ENCODE measurements around the gene TLR5. TPM values are rescaled to one million over a fixed set of nuclear protein-coding genes. Genes with fewer than 3 reads are reported as not detected.
A peak's percentile ranks its signal among the peaks of the same experiment; 100 is the strongest.

The TLR5 gene
- total and polyA plus RNA-seq, 2 donors (not counting 1 experiment from before 2014, with no cell fraction given), result 0.17 to 0.19 TPM

DNA sequence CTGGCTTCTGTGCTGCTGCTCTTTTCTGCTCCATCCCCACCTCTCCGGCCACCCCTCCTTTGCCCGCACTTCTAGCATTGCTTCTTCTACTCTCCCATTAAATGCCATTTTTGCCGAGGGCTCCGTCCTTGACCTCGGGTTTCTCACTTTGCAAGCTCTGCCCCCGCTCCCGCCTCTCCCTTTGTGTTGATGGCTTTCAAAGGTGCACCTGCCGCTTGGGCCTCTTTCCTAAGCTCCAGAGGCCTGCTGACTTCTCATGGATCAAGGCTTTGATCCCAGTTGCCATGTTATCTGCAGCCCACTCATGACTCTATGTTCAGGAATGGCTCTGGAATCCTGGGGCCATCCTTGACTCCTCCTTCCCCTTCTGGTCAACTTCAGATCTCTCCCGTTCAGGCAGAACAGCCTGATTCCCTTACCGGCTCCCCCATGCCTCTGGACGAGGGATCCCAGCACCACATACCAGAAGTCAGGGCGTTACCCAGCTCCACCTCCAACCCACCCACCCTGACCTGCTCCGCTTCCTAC lies 54.3 kb downstream of the TLR5 start:
- no peak overlapping the region for H3K27ac ChIP-seq (ENCODE audit: insufficient read depth, low read length)
- H3K9ac ChIP-seq (ENCODE audit: insufficient read depth, low read length), result no peak overlapping the region
- peak in 1 of 2 donors; percentile 8 for DNase-seq (ENCODE audit: low read depth in 2 of 2)
- TF ChIP-seq, protein P1, sequence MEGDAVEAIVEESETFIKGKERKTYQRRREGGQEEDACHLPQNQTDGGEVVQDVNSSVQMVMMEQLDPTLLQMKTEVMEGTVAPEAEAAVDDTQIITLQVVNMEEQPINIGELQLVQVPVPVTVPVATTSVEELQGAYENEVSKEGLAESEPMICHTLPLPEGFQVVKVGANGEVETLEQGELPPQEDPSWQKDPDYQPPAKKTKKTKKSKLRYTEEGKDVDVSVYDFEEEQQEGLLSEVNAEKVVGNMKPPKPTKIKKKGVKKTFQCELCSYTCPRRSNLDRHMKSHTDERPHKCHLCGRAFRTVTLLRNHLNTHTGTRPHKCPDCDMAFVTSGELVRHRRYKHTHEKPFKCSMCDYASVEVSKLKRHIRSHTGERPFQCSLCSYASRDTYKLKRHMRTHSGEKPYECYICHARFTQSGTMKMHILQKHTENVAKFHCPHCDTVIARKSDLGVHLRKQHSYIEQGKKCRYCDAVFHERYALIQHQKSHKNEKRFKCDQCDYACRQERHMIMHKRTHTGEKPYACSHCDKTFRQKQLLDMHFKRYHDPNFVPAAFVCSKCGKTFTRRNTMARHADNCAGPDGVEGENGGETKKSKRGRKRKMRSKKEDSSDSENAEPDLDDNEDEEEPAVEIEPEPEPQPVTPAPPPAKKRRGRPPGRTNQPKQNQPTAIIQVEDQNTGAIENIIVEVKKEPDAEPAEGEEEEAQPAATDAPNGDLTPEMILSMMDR (conservative IDR thresholded peaks at IDR 0.05 in 1 of 2, IDR thresholded peaks at IDR 0.05 in 1 of 2; ENCODE audit: low read depth in 1 of 2, low read length in 2 of 2), result no peak
- TF ChIP-seq EZH2 (IDR thresholded peaks at IDR 0.05; ENCODE audit: low read length, missing control alignments), result no peak
- H3K4me2 ChIP-seq (ENCODE audit: extremely low read depth, insufficient read depth, low read length), result no peak overlapping the region
- no peak overlapping the region for H2AFZ ChIP-seq (ENCODE audit: low read length)
- no peaks in the 10 kb centered on the region for H3K79me2 ChIP-seq (ENCODE audit: control insufficient read depth, insufficient read depth, low read length)
- H3K4me1 ChIP-seq (ENCODE audit: control insufficient read depth, extremely low read depth, insufficient read depth, low read length), result no peaks in the 10 kb centered on the region
- no peaks in the 10 kb centered on the region for H4K20me1 ChIP-seq (ENCODE audit: control insufficient read depth, extremely low read depth, insufficient read depth, low read length)
- H3K4me3 ChIP-seq (replicated peaks in 1 of 4; ENCODE audit: control extremely low read depth in 1 of 4, insufficient read depth in 1 of 4, low read depth in 3 of 4, low read length in 4 of 4), result no peak overlapping the region
- no peaks in the 10 kb centered on the region for H3K36me3 ChIP-seq (ENCODE audit: control insufficient read depth, insufficient read depth, low read length)
- peaks cover 7% of the 10 kb centered on the region for H3K27me3 ChIP-seq (ENCODE audit: control insufficient read depth, insufficient read depth, low read length)
- H3K9me3 ChIP-seq (ENCODE audit: control insufficient read depth, insufficient read depth, low read depth, low read length), result no peaks in the 10 kb centered on the region

DNA sequence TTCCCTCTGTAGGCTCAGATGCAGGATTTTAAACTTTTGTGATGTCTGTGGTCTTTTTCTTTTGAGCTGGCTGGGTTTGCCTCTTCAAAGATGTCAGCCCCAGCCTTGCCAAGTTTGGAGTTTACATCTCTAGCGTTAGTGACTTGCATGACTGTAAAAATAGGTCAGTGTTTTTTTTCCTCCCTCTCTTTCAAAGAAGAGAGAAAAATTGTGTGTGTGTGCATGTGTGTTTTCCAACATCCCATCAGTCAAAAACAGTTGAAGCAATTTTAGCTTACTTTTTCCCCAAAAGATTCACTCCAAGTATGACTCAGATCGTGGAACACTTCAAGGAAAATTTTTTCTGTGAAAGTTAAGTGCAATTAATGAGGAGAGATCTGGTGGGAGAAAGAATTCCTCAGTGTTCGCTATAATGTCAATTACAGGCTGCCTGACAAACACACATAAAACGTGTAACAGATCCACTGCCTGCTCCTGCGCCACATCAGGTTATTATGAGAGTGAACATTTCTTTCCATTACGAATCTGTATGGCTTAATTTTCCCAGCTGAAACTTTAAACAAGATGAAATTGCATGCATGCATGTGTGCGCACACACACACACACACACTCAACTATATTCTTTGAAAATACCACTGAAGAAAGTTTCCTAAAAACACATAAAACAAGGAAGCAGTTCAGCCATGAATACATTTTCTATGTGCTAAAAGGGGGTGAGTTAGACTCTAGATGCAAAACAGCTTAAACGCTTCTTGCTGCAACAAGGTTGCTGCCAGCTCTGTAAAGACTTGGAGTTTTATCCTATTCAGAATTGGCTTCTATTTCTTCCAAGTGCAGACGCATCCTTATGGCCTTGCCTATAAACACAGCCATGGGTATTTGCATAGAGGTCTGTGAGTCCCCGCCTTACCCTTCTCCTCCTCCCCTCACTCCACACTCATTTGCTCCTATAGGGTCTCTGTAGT lies 55.5 kb downstream of the TLR5 start:
- Histone ChIP-seq H3K4me1 (ENCODE audit: control insufficient read depth, extremely low read depth, insufficient read depth, low read length) (no peaks in the 10 kb centered on the region), H2AFZ (ENCODE audit: low read length) (no peak overlapping the region), H3K4me2 (ENCODE audit: extremely low read depth, insufficient read depth, low read length) (no peak overlapping the region), H3K27ac (ENCODE audit: insufficient read depth, low read length) (no peak overlapping the region), H4K20me1 (ENCODE audit: control insufficient read depth, extremely low read depth, insufficient read depth, low read length) (no peaks in the 10 kb centered on the region), H3K4me3 (replicated peaks in 1 of 4; ENCODE audit: control extremely low read depth in 1 of 4, insufficient read depth in 1 of 4, low read depth in 3 of 4, low read length in 4 of 4) (peak overlapping the region in 1 of 4 experiments; percentile 12), H3K9me3 (ENCODE audit: control insufficient read depth, insufficient read depth, low read depth, low read length) (no peaks in the 10 kb centered on the region), H3K36me3 (ENCODE audit: control insufficient read depth, insufficient read depth, low read length) (no peaks in the 10 kb centered on the region), H3K27me3 (ENCODE audit: control insufficient read depth, insufficient read depth, low read length) (peaks cover 7% of the 10 kb centered on the region), H3K79me2 (ENCODE audit: control insufficient read depth, insufficient read depth, low read length) (no peaks in the 10 kb centered on the region), H3K9ac (ENCODE audit: insufficient read depth, low read length) (no peak overlapping the region)
- peak; percentile 36 to 56 for DNase-seq (ENCODE audit: low read depth in 2 of 2)
- TF ChIP-seq, protein P1 (conservative IDR thresholded peaks at IDR 0.05 in 1 of 2, IDR thresholded peaks at IDR 0.05 in 1 of 2; ENCODE audit: low read depth in 1 of 2, low read length in 2 of 2), result no peak
- peak; percentile 28 for TF ChIP-seq EZH2 (IDR thresholded peaks at IDR 0.05; ENCODE audit: low read length, missing control alignments)

DNA sequence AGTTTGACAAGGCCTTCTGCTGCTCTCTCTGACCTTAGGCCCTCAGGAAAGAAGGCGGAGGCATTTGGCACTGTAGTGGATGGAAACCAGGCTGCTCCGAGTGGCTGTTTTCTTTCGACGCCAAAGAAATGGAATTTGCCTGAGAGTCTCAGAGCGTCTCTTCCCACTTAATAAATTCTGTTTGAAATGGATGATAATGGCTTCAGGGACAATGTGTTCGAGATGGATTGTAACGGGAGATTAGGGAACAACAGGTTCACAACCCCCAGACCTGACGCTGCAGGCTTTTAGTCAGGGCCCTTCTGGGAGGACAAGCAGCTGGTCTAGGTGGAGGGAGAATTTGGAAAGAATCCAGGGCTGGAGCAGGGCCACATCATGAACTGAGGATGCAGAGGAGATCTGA lies 58.6 kb downstream of the TLR5 start:
- peaks cover 7% of the 10 kb centered on the region for H3K27me3 ChIP-seq (ENCODE audit: control insufficient read depth, insufficient read depth, low read length)
- H4K20me1 ChIP-seq (ENCODE audit: control insufficient read depth, extremely low read depth, insufficient read depth, low read length), result no peaks in the 10 kb centered on the region
- TF ChIP-seq, protein P1 (conservative IDR thresholded peaks at IDR 0.05 in 1 of 2, IDR thresholded peaks at IDR 0.05 in 1 of 2; ENCODE audit: low read depth in 1 of 2, low read length in 2 of 2), result no peak
- no peak for TF ChIP-seq EZH2 (IDR thresholded peaks at IDR 0.05; ENCODE audit: low read length, missing control alignments)
- no peaks in the 10 kb centered on the region for H3K9me3 ChIP-seq (ENCODE audit: control insufficient read depth, insufficient read depth, low read depth, low read length)
- no peak overlapping the region for H2AFZ ChIP-seq (ENCODE audit: low read length)
- H3K36me3 ChIP-seq (ENCODE audit: control insufficient read depth, insufficient read depth, low read length), result no peaks in the 10 kb centered on the region
- no peak for DNase-seq (ENCODE audit: low read depth in 2 of 2)
- H3K9ac ChIP-seq (ENCODE audit: insufficient read depth, low read length), result no peak overlapping the region
- H3K4me3 ChIP-seq (replicated peaks in 1 of 4; ENCODE audit: control extremely low read depth in 1 of 4, insufficient read depth in 1 of 4, low read depth in 3 of 4, low read length in 4 of 4), result no peak overlapping the region
- H3K4me1 ChIP-seq (ENCODE audit: control insufficient read depth, extremely low read depth, insufficient read depth, low read length), result no peaks in the 10 kb centered on the region
- H3K4me2 ChIP-seq (ENCODE audit: extremely low read depth, insufficient read depth, low read length), result no peak overlapping the region
- H3K27ac ChIP-seq (ENCODE audit: insufficient read depth, low read length), result no peak overlapping the region
- H3K79me2 ChIP-seq (ENCODE audit: control insufficient read depth, insufficient read depth, low read length), result no peaks in the 10 kb centered on the region
